SK-N-MC (cell line): Measurements from ENCODE around the gene PLEKHM3.

Experiments
- DNase-seq: peaks from one replicate; pipeline ENCODE4 v3.0.0-alpha.2; 2011; ENCODE audit warnings: low read depth, low spot score
- H3K27ac ChIP-seq: fragments of 200-600 bp; sonication (generic); 2 replicates; pipeline ENCODE4 v1.5.1; 2016; ENCODE audit warnings: mixed run types
- H3K36me3 ChIP-seq: fragments of 200-600 bp; sonication (generic); 2 replicates; pipeline ENCODE4 v1.6.1; 2017; ENCODE audit warnings: antibody characterized with exemption, low read length, mixed read lengths; ENCODE audit not compliant: insufficient read depth
- H3K4me3 ChIP-seq: fragments of 200-600 bp; sonication (generic); 2 replicates; pipeline ENCODE4 v1.5.1; 2016
- H3K9ac ChIP-seq: fragments of 200-600 bp; sonication (generic); 2 replicates; pipeline ENCODE4 v1.8.0; 2017; ENCODE audit warnings: mixed run types, mixed read lengths; ENCODE audit not compliant: insufficient read length
- H3K9me3 ChIP-seq: fragments of 200-600 bp; sonication (generic); 2 replicates; pipeline ENCODE4 v1.6.1; 2017; ENCODE audit warnings: low read depth, mild to moderate bottlenecking, antibody characterized with exemption, low read length, moderate library complexity, mixed read lengths
- EZH2 ChIP-seq: fragments of 200-600 bp; sonication (generic); IDR thresholded peaks from one replicate; pipeline ENCODE4 v1.6.1; 2017; ENCODE audit warnings: antibody characterized with exemption
- FOXP2 ChIP-seq: optimal IDR thresholded peaks from 2 replicates; pipeline ENCODE3; 2011; ENCODE audit warnings: mild to moderate bottlenecking, moderate library complexity; ENCODE audit not compliant: insufficient read depth; ENCODE audit errors: extremely low read length, control extremely low read depth
- POLR2AphosphoS5 ChIP-seq: IDR thresholded peaks from 2 replicates; pipeline ENCODE4 v1.6.1; 2012; ENCODE audit warnings: mild to moderate bottlenecking, low read depth, low read length, borderline replicate concordance

The PLEKHM3 gene

GRCh38 chr2:207970147-207970825 lies 55.0 kb downstream of the PLEKHM3 start:
- TF ChIP-seq EZH2 (no peak), POLR2AphosphoS5 (no peak), FOXP2 (no peak)
- no peak overlapping the region for H3K4me3 ChIP-seq
- no peaks in the 10 kb centered on the region for H3K36me3 ChIP-seq
- no peak for DNase-seq
- H3K9me3 ChIP-seq = no peaks in the 10 kb centered on the region
- no peak overlapping the region for H3K27ac ChIP-seq
- H3K9ac ChIP-seq = no peak overlapping the region

GRCh38 chr2:207969249-207969648 lies 56.1 kb downstream of the PLEKHM3 start:
- no peak overlapping the region for H3K4me3 ChIP-seq
- H3K9ac ChIP-seq = no peak overlapping the region
- no peaks in the 10 kb centered on the region for H3K9me3 ChIP-seq
- no peak overlapping the region for H3K27ac ChIP-seq
- DNase-seq = no peak
- no peak for TF ChIP-seq FOXP2
- no peak for TF ChIP-seq EZH2
- no peak for TF ChIP-seq POLR2AphosphoS5
- no peaks in the 10 kb centered on the region for H3K36me3 ChIP-seq

- no peaks in the 10 kb centered on the region for H3K36me3 ChIP-seq
- TF ChIP-seq EZH2 (no peak), POLR2AphosphoS5 (no peak), FOXP2 (no peak)
- no peaks in the 10 kb centered on the region for H3K9me3 ChIP-seq
- no peak overlapping the region for H3K9ac ChIP-seq
- no peak overlapping the region for H3K27ac ChIP-seq
- H3K4me3 ChIP-seq = no peak overlapping the region
- DNase-seq = no peak
Observed at GRCh38 chr2:207967121-207967520, 58.2 kb downstream of the PLEKHM3 start.

- no peaks in the 10 kb centered on the region for H3K36me3 ChIP-seq
- TF ChIP-seq EZH2 = no peak
- no peak for TF ChIP-seq FOXP2
- no peak for TF ChIP-seq POLR2AphosphoS5
- H3K27ac ChIP-seq = no peak overlapping the region
- H3K9ac ChIP-seq = no peak overlapping the region
- H3K9me3 ChIP-seq = no peaks in the 10 kb centered on the region
- no peak overlapping the region for H3K4me3 ChIP-seq
- no peak for DNase-seq
Observed at GRCh38 chr2:207960911-207961310, 64.4 kb downstream of the PLEKHM3 start.

GRCh38 chr2:207960090-207960489 lies 65.2 kb downstream of the PLEKHM3 start:
- no peaks in the 10 kb centered on the region for H3K9me3 ChIP-seq
- no peak for DNase-seq
- no peak overlapping the region for H3K4me3 ChIP-seq
- H3K27ac ChIP-seq = no peak overlapping the region
- no peaks in the 10 kb centered on the region for H3K36me3 ChIP-seq
- H3K9ac ChIP-seq = no peak overlapping the region
- TF ChIP-seq POLR2AphosphoS5 (no peak), FOXP2 (no peak), EZH2 (no peak)

- H3K9me3 ChIP-seq = no peaks in the 10 kb centered on the region
- no peak overlapping the region for H3K9ac ChIP-seq
- H3K4me3 ChIP-seq = no peak overlapping the region
- H3K36me3 ChIP-seq = no peaks in the 10 kb centered on the region
- no peak overlapping the region for H3K27ac ChIP-seq
- TF ChIP-seq FOXP2 (no peak), EZH2 (no peak), POLR2AphosphoS5 (no peak)
- no peak for DNase-seq
Observed at GRCh38 chr2:207956771-207957170, 68.6 kb downstream of the PLEKHM3 start.

- Histone ChIP-seq H3K9ac (no peak overlapping the region), H3K36me3 (no peaks in the 10 kb centered on the region), H3K9me3 (no peaks in the 10 kb centered on the region), H3K27ac (no peak overlapping the region), H3K4me3 (no peak overlapping the region)
- DNase-seq = no peak
- TF ChIP-seq EZH2 (no peak), POLR2AphosphoS5 (no peak), FOXP2 (no peak)
Observed at GRCh38 chr2:207955456-207955855, 69.9 kb downstream of the PLEKHM3 start.

GRCh38 chr2:207953354-207953753 lies 72.0 kb downstream of the PLEKHM3 start:
- H3K4me3 ChIP-seq = no peak overlapping the region
- no peak for DNase-seq
- H3K27ac ChIP-seq = no peak overlapping the region
- no peaks in the 10 kb centered on the region for H3K36me3 ChIP-seq
- TF ChIP-seq POLR2AphosphoS5 = no peak
- no peaks in the 10 kb centered on the region for H3K9me3 ChIP-seq
- no peak overlapping the region for H3K9ac ChIP-seq
